ENCODE results near the gene NFKB2.

Gene NFKB2

GRCh38 chr10:102451105-102451969 lies 55.8 kb downstream of the NFKB2 start, which contains the start of gene C10orf95:
Gene C10orf95 (minus strand): TSS chr10:102451543. CDS start chr10:102451093, 450 bp downstream.
- no peak for DNase-seq (ENCODE audit: low read depth)

Data from GM04503 (cell line).